MCF 10A (cell line): ENCODE results near the gene PIGS. TPM values are rescaled to one million over a fixed set of nuclear protein-coding genes. Genes with fewer than 3 reads are reported as not detected.
"Not testable (repeated sequence)": the region's sequence is repeated elsewhere in the genome, so short reads cannot be mapped to it uniquely, and the experiment has no call there.

Experiments
- BruUV-seq: library from RNA; stranded (reverse); fragments of 400-500 nt; replicated peaks from 2 replicates; lab custom pipeline; 2021; lab: Mats Ljungman, UMichigan
- CTCF ChIA-PET: fragments of 300-600 bp; sonication (Branson Sonifier 250); formaldehyde crosslinking; extraction: SDS; loops from one replicate; lab custom pipeline; 2021; ENCODE audit warnings: antibody characterized with exemption, inconsistent platforms; lab: Yijun Ruan, JAX
- POLR2A ChIA-PET: fragments of 300-600, 350-650 bp; sonication (Branson Sonifier 250); formaldehyde crosslinking; extraction: SDS; loops from one replicate; lab custom pipeline; 2020; ENCODE audit warnings: antibody characterized with exemption, inconsistent platforms; lab: Yijun Ruan, JAX
- DNase-seq: peaks from one replicate; pipeline ENCODE4 v3.0.0-alpha.2; 2018; ENCODE audit not compliant: unreplicated experiment
- H3K27ac Mint-ChIP-seq: one replicate; pipeline ENCODE4 v1.8.0; 2022; ENCODE audit warnings: mild to moderate bottlenecking, low read depth, mixed read lengths; ENCODE audit not compliant: unreplicated experiment
- H3K27me3 Mint-ChIP-seq: one replicate; pipeline ENCODE4 v1.8.0; 2022; ENCODE audit warnings: mixed read lengths; ENCODE audit not compliant: insufficient read depth, unreplicated experiment
- H3K36me3 Mint-ChIP-seq: one replicate; pipeline ENCODE4 v1.8.0; 2022; ENCODE audit warnings: mild to moderate bottlenecking, moderate library complexity, mixed read lengths; ENCODE audit not compliant: insufficient read depth, unreplicated experiment
- H3K4me1 Mint-ChIP-seq: one replicate; pipeline ENCODE4 v1.8.0; 2022; ENCODE audit warnings: mixed read lengths; ENCODE audit not compliant: insufficient read depth, unreplicated experiment
- H3K4me3 Mint-ChIP-seq: one replicate; pipeline ENCODE4 v1.8.0; 2022; ENCODE audit warnings: mild to moderate bottlenecking, moderate library complexity, mixed read lengths; ENCODE audit not compliant: unreplicated experiment
- H3K9me3 Mint-ChIP-seq: one replicate; pipeline ENCODE4 v1.8.0; 2022; ENCODE audit warnings: mixed read lengths; ENCODE audit not compliant: unreplicated experiment
- CTCF ChIP-seq: fragments of 200-600 bp; IDR thresholded peaks from one replicate; pipeline ENCODE4 v1.8.0; 2022; ENCODE audit warnings: antibody characterized with exemption, mild to moderate bottlenecking; ENCODE audit not compliant: unreplicated experiment
- intact Hi-C: fragments of 100-400 bp; cut with micrococcal nuclease; formaldehyde crosslinking; loops from 2 replicates; pipeline ENCODE4 v1.14.1; 2022
- total RNA-seq: library from RNA; stranded (reverse); gene quantifications from 2 replicates; pipeline ENCODE4 v1.2.3, GENCODE V29; 2022

Gene PIGS
- total RNA-seq, 1 experiment from 2014 or later, result 50.5 TPM

GRCh38 chr17:28612531-28612930 lies 41.2 kb upstream of the PIGS start:
- Mint-ChIP-seq H3K27ac (no peak overlapping the region), H3K4me3 (no peak overlapping the region), H3K36me3 (peaks cover 62% of the 10 kb centered on the region), H3K27me3 (no peaks in the 10 kb centered on the region), H3K4me1 (no peaks in the 10 kb centered on the region), H3K9me3 (no peaks in the 10 kb centered on the region)
- POLR2A ChIA-PET, result interaction anchor here (0.8 to 1.0 kb wide), 2 partner anchors 13 to 36 kb away, joined by 3 to 4 read pairs; partner anchors contain the start of gene ALDOC
- TF ChIP-seq CTCF, result no peak
- CTCF ChIA-PET, result interaction anchor here (0.6 to 2.0 kb wide), 12 partner anchors 9 to 1007 kb away, joined by 3 to 10 read pairs (median 3); partner anchors contain the start of gene SPAG5
- intact Hi-C loops, result no loop called here
- no TSS peak for BruUV-seq
- no peak for DNase-seq

- Mint-ChIP-seq H3K4me3 (no peak overlapping the region), H3K27me3 (no peaks in the 10 kb centered on the region), H3K36me3 (peaks cover 45% of the 10 kb centered on the region), H3K4me1 (no peaks in the 10 kb centered on the region), H3K9me3 (no peaks in the 10 kb centered on the region), H3K27ac (no peak overlapping the region)
- intact Hi-C loops, result no loop called here
- ChIA-PET CTCF (interaction anchor here (0.5 to 1.7 kb wide), 6 partner anchors 10 to 61 kb away, joined by 3 to 8 read pairs (median 4); partner anchors contain the start of gene PIGS), POLR2A (interaction anchor here (1.2 to 4.5 kb wide), 5 partner anchors 9 to 33 kb away, joined by 3 to 16 read pairs (median 7); partner anchors contain the start of gene SPAG5)
- no peak for DNase-seq
- no peak for TF ChIP-seq CTCF
- no TSS peak for BruUV-seq
Measured at GRCh38 chr17:28610376-28610775, 39.1 kb upstream of the PIGS start.

- H3K27me3 Mint-ChIP-seq, POLR2A ChIA-PET: not testable (repeated sequence)
Measured at GRCh38 chr17:28604031-28604430, 32.7 kb upstream of the PIGS start.

GRCh38 chr17:28599311-28600184 lies 28.2 kb upstream of the PIGS start:
- intact Hi-C loops, result no loop called here
- Mint-ChIP-seq H3K9me3 (no peaks in the 10 kb centered on the region), H3K27me3 (no peaks in the 10 kb centered on the region), H3K36me3 (peaks cover 7% of the 10 kb centered on the region), H3K27ac (peak overlapping the region; percentile 90), H3K4me1 (peaks cover 21% of the 10 kb centered on the region), H3K4me3 (peak overlapping the region; percentile 87)
- CTCF ChIA-PET, result interaction anchor here (0.5 to 2.7 kb wide), 2 partner anchors 13 to 719 kb away, joined by 3 to 10 read pairs; no protein-coding TSS in a partner anchor
- POLR2A ChIA-PET, result interaction anchor here (0.7 to 4.4 kb wide), 20 partner anchors 8 to 305 kb away, joined by 3 to 32 read pairs (median 4); partner anchors contain the start of genes ALDOC, BLTP2, IFT20 and PIGS
- TSS peak; percentile 84 for BruUV-seq
- TF ChIP-seq CTCF, result no peak
- DNase-seq, result peak; percentile 78

More at GRCh38 chr17:28604031-28604430, 32.7 kb upstream of the PIGS start:
- H3K9me3 Mint-ChIP-seq, H3K4me3 Mint-ChIP-seq, H3K4me1 Mint-ChIP-seq, intact Hi-C loops, BruUV-seq, DNase-seq, H3K27ac Mint-ChIP-seq, CTCF ChIA-PET: not testable (repeated sequence)
- peaks cover 20% of the 10 kb centered on the region for H3K36me3 Mint-ChIP-seq
